Measurements from ENCODE around the gene ATG2A. TPM values are rescaled to one million over a fixed set of nuclear protein-coding genes. Genes with fewer than 3 reads are reported as not detected.
A peak's percentile ranks its signal among the peaks of the same experiment; 100 is the strongest.

The ATG2A gene
- polyA plus RNA-seq, 4 donors = 18.0 to 35.7 (median 24.7) TPM

- 74 to 83% (median 74%) methylated on average over 36 to 39 of the region's 39 CpGs for WGBS, 3 donors
- H3K4me1 ChIP-seq (ENCODE audit: control insufficient read depth in 3 of 3, insufficient read depth in 2 of 3, low read depth in 1 of 3, low read length in 2 of 3) = peaks cover 0 to 13% (median 0%) of the 10 kb centered on the region in 3 donors
- H3K4me3 ChIP-seq (ENCODE audit: low read depth in 1 of 3, low read length in 3 of 3) = no peak overlapping the region
- FAIRE-seq = no peak
- H3K36me3 ChIP-seq (ENCODE audit: control insufficient read depth in 3 of 3, insufficient read depth in 2 of 3, low read depth in 1 of 3, low read length in 3 of 3) = peaks cover 0 to 90% (median 9%) of the 10 kb centered on the region in 3 donors
- no peaks in the 10 kb centered on the region for H3K9me3 ChIP-seq (ENCODE audit: control insufficient read depth in 2 of 2, insufficient read depth in 1 of 2, low read depth in 1 of 2, low read length in 1 of 2)
- H3K27ac ChIP-seq (ENCODE audit: low read depth in 1 of 3, low read length in 2 of 3) = peak overlapping the region in 2 of 3 donors; percentile 92 to 95
- H3K27me3 ChIP-seq (ENCODE audit: control insufficient read depth in 3 of 3, insufficient read depth in 3 of 3, low read length in 3 of 3) = no peaks in the 10 kb centered on the region
- no peak for DNase-seq
These were observed 22.1 kb downstream of the ATG2A start for GRCh38 chr11:64894812-64895452.

DNA sequence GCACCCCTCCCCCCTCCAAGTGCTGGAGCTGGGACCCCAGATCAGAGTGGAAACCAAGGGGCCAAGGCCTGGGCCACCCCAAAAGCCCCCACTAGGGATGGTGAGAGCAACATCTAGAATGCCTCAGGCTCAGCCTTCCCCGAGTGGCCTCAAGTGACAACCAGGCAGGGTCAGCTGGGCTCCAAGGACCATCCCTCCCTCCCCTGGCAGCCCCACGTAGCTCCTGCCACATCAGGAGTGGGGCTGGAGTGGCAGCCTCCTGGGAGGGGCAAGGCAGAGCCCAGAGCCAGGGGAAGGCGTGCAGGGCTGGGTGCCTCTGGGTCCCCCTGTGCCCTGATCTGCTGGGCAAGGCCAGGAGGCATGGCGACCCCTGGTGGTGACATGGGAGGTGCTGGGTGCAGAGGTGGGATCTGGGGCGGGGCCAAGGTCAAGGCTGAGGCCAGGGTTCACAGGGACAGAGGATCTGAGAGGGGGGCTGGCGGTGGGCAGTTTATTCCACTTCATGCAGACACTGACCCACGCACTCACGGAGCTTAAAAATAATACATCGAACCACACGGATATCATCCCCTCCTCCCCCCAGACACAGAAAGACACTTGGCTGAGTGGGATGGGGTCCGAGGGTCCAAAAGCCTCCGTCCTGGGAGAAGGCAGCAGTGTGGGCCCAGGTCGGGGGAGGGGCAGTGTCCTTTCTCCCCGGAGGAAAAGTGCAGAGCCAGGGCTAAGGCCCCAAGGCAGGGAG is 22.8 kb downstream of the ATG2A start:
- H3K4me3 ChIP-seq (ENCODE audit: low read depth in 1 of 3, low read length in 3 of 3) = peak overlapping the region in 2 of 3 donors; percentile 49 to 74
- H3K27me3 ChIP-seq (ENCODE audit: control insufficient read depth in 3 of 3, insufficient read depth in 3 of 3, low read length in 3 of 3) = no peaks in the 10 kb centered on the region
- WGBS, 3 donors = 14 to 30% (median 20%) methylated on average over 13 to 14 of the region's 14 CpGs
- no peaks in the 10 kb centered on the region for H3K9me3 ChIP-seq (ENCODE audit: control insufficient read depth in 2 of 2, insufficient read depth in 1 of 2, low read depth in 1 of 2, low read length in 1 of 2)
- DNase-seq = peak; percentile 93
- H3K27ac ChIP-seq (ENCODE audit: low read depth in 1 of 3, low read length in 2 of 3) = peak overlapping the region; percentile 91 to 95 (median 92)
- H3K4me1 ChIP-seq (ENCODE audit: control insufficient read depth in 3 of 3, insufficient read depth in 2 of 3, low read depth in 1 of 3, low read length in 2 of 3) = peaks cover 0 to 17% (median 0%) of the 10 kb centered on the region in 3 donors
- H3K36me3 ChIP-seq (ENCODE audit: control insufficient read depth in 3 of 3, insufficient read depth in 2 of 3, low read depth in 1 of 3, low read length in 3 of 3) = peaks cover 0 to 90% (median 9%) of the 10 kb centered on the region in 3 donors
- no peak for FAIRE-seq

- Histone ChIP-seq H3K4me1 (ENCODE audit: control insufficient read depth in 3 of 3, insufficient read depth in 2 of 3, low read depth in 1 of 3, low read length in 2 of 3) (peaks cover 0 to 22% (median 0%) of the 10 kb centered on the region in 3 donors), H3K9me3 (ENCODE audit: control insufficient read depth in 2 of 2, insufficient read depth in 1 of 2, low read depth in 1 of 2, low read length in 1 of 2) (no peaks in the 10 kb centered on the region), H3K27ac (ENCODE audit: low read depth in 1 of 3, low read length in 2 of 3) (peak overlapping the region; percentile 95 to 100 (median 98)), H3K4me3 (ENCODE audit: low read depth in 1 of 3, low read length in 3 of 3) (peak overlapping the region; percentile 61 to 89 (median 74)), H3K27me3 (ENCODE audit: control insufficient read depth in 3 of 3, insufficient read depth in 3 of 3, low read length in 3 of 3) (no peaks in the 10 kb centered on the region), H3K36me3 (ENCODE audit: control insufficient read depth in 3 of 3, insufficient read depth in 2 of 3, low read depth in 1 of 3, low read length in 3 of 3) (peaks cover 0 to 83% (median 9%) of the 10 kb centered on the region in 3 donors)
- DNase-seq (peak; percentile 98 to 99), FAIRE-seq (no peak)
- 18 to 59% (median 29%) methylated on average over 17 to 25 of the region's 25 CpGs for WGBS, 3 donors
These were observed 23.6 kb downstream of the ATG2A start for GRCh38 chr11:64893194-64894069.

DNA sequence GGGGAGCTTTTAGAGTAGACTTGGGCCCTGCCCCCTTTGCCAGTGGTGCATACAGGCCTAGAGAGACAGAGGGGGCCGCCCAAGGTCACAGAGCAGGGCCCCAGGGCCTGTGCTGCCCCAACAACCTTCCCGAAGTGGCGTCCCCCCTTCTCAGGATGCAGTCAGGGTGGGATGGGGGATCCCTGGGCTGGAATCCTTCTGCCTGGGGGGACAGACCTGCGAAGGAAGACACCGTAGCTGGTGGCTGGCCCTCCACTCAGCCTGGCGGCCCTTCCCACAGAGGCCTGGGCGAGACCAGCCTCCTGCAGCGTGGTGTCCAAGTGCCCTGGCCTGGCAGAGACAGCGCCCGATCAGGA is 24.2 kb downstream of the ATG2A start:
- peaks cover 0 to 27% (median 0%) of the 10 kb centered on the region in 3 donors for H3K4me1 ChIP-seq (ENCODE audit: control insufficient read depth in 3 of 3, insufficient read depth in 2 of 3, low read depth in 1 of 3, low read length in 2 of 3)
- peak overlapping the region; percentile 61 to 89 (median 74) for H3K4me3 ChIP-seq (ENCODE audit: low read depth in 1 of 3, low read length in 3 of 3)
- H3K9me3 ChIP-seq (ENCODE audit: control insufficient read depth in 2 of 2, insufficient read depth in 1 of 2, low read depth in 1 of 2, low read length in 1 of 2) = no peaks in the 10 kb centered on the region
- H3K27me3 ChIP-seq (ENCODE audit: control insufficient read depth in 3 of 3, insufficient read depth in 3 of 3, low read length in 3 of 3) = no peaks in the 10 kb centered on the region
- DNase-seq (no peak), FAIRE-seq (no peak)
- H3K36me3 ChIP-seq (ENCODE audit: control insufficient read depth in 3 of 3, insufficient read depth in 2 of 3, low read depth in 1 of 3, low read length in 3 of 3) = peaks cover 0 to 77% (median 9%) of the 10 kb centered on the region in 3 donors
- H3K27ac ChIP-seq (ENCODE audit: low read depth in 1 of 3, low read length in 2 of 3) = peak overlapping the region; percentile 95 to 100 (median 98)
- 17 to 63% (median 37%) methylated on average over 10 of the region's 10 CpGs for WGBS, 3 donors

- Histone ChIP-seq H3K36me3 (ENCODE audit: control insufficient read depth in 3 of 3, insufficient read depth in 2 of 3, low read depth in 1 of 3, low read length in 3 of 3) (peaks cover 0 to 73% (median 9%) of the 10 kb centered on the region in 3 donors), H3K27me3 (ENCODE audit: control insufficient read depth in 3 of 3, insufficient read depth in 3 of 3, low read length in 3 of 3) (no peaks in the 10 kb centered on the region), H3K27ac (ENCODE audit: low read depth in 1 of 3, low read length in 2 of 3) (peak overlapping the region; percentile 95 to 100 (median 98)), H3K9me3 (ENCODE audit: control insufficient read depth in 2 of 2, insufficient read depth in 1 of 2, low read depth in 1 of 2, low read length in 1 of 2) (no peaks in the 10 kb centered on the region), H3K4me3 (ENCODE audit: low read depth in 1 of 3, low read length in 3 of 3) (peak overlapping the region; percentile 61 to 89 (median 74)), H3K4me1 (ENCODE audit: control insufficient read depth in 3 of 3, insufficient read depth in 2 of 3, low read depth in 1 of 3, low read length in 2 of 3) (peaks cover 0 to 31% (median 0%) of the 10 kb centered on the region in 3 donors)
- peak in 1 of 2 donors; percentile 51 for DNase-seq
- WGBS, 3 donors = 24 to 55% (median 36%) methylated on average over 11 of the region's 11 CpGs
- FAIRE-seq = no peak
These were observed 24.6 kb downstream of the ATG2A start for GRCh38 chr11:64892411-64892831.

- Histone ChIP-seq H3K36me3 (ENCODE audit: control insufficient read depth in 3 of 3, insufficient read depth in 2 of 3, low read depth in 1 of 3, low read length in 3 of 3) (peaks cover 0 to 67% (median 9%) of the 10 kb centered on the region in 3 donors), H3K27me3 (ENCODE audit: control insufficient read depth in 3 of 3, insufficient read depth in 3 of 3, low read length in 3 of 3) (no peaks in the 10 kb centered on the region), H3K4me3 (ENCODE audit: low read depth in 1 of 3, low read length in 3 of 3) (peak overlapping the region; percentile 61 to 89 (median 74)), H3K9me3 (ENCODE audit: control insufficient read depth in 2 of 2, insufficient read depth in 1 of 2, low read depth in 1 of 2, low read length in 1 of 2) (no peaks in the 10 kb centered on the region), H3K27ac (ENCODE audit: low read depth in 1 of 3, low read length in 2 of 3) (peak overlapping the region; percentile 95 to 100 (median 98)), H3K4me1 (ENCODE audit: control insufficient read depth in 3 of 3, insufficient read depth in 2 of 3, low read depth in 1 of 3, low read length in 2 of 3) (peaks cover 0 to 37% (median 0%) of the 10 kb centered on the region in 3 donors)
- FAIRE-seq = no peak
- 7 to 49% (median 27%) methylated on average over 5 of the region's 5 CpGs for WGBS, 3 donors
- no peak for DNase-seq
These were observed 25.1 kb downstream of the ATG2A start for GRCh38 chr11:64891880-64892279.

GRCh38 chr11:64891215-64891848 is 25.7 kb downstream of the ATG2A start:
- Histone ChIP-seq H3K27ac (ENCODE audit: low read depth in 1 of 3, low read length in 2 of 3) (peak overlapping the region; percentile 95 to 100 (median 98)), H3K27me3 (ENCODE audit: control insufficient read depth in 3 of 3, insufficient read depth in 3 of 3, low read length in 3 of 3) (no peaks in the 10 kb centered on the region), H3K9me3 (ENCODE audit: control insufficient read depth in 2 of 2, insufficient read depth in 1 of 2, low read depth in 1 of 2, low read length in 1 of 2) (no peaks in the 10 kb centered on the region), H3K36me3 (ENCODE audit: control insufficient read depth in 3 of 3, insufficient read depth in 2 of 3, low read depth in 1 of 3, low read length in 3 of 3) (peaks cover 0 to 62% (median 9%) of the 10 kb centered on the region in 3 donors), H3K4me3 (ENCODE audit: low read depth in 1 of 3, low read length in 3 of 3) (peak overlapping the region; percentile 61 to 89 (median 74)), H3K4me1 (ENCODE audit: control insufficient read depth in 3 of 3, insufficient read depth in 2 of 3, low read depth in 1 of 3, low read length in 2 of 3) (peaks cover 0 to 39% (median 0%) of the 10 kb centered on the region in 3 donors)
- DNase-seq (peak; percentile 94 to 97), FAIRE-seq (no peak)
- 14 to 75% (median 34%) methylated on average over 25 of the region's 25 CpGs for WGBS, 3 donors
